ENCODE measurements around the gene CDKN2AIP.

The CDKN2AIP gene

DNA sequence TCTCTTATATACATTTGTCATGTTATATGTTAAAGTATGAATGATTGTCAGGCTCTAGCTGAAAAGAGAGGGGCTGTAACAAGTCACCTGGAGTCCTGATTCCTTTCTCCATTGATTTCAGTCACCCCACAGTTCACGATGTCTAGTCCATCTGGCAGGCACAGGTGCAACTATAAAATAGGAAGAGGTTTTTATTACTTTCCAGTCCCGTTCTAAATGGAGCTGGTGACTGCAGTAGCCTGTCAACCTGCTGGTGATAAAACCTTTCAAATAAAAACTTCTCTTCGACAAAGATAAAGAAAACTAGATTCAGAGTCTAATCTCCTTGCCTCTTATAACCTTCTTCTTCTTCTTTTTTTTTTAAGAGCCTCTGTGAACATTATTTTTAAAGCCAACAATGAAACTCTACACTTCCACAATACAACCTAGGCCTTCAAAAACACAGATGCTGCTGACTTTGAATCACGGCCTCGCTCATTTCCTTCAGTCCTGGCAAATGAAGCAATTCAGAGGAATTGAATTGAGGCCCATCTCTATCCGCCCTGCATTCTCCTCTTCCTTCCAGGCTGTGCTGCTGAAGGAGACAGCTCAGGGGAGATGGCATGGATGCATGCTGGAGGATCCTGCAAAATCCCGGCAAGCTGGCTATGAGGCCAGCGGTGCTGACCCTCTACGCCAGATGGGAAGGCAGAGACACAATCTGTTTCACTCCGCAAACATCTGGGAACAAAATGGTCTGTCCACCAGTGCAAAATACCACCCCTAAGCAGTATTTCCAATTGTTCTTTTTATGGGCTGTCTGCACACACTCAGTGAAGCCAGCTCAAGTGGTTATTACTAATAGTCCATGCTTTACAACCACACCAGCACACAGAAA lies 27.3 kb upstream of the CDKN2AIP start:
- no peak for DNase-seq
- no peak overlapping the region for H3K23ac ChIP-seq (ENCODE audit: low read length)
- WGBS (ENCODE audit: extremely low coverage, insufficient coverage, low lambda C conversion rate), result no CpG with 5 or more reads among the region's 10 CpGs

DNA sequence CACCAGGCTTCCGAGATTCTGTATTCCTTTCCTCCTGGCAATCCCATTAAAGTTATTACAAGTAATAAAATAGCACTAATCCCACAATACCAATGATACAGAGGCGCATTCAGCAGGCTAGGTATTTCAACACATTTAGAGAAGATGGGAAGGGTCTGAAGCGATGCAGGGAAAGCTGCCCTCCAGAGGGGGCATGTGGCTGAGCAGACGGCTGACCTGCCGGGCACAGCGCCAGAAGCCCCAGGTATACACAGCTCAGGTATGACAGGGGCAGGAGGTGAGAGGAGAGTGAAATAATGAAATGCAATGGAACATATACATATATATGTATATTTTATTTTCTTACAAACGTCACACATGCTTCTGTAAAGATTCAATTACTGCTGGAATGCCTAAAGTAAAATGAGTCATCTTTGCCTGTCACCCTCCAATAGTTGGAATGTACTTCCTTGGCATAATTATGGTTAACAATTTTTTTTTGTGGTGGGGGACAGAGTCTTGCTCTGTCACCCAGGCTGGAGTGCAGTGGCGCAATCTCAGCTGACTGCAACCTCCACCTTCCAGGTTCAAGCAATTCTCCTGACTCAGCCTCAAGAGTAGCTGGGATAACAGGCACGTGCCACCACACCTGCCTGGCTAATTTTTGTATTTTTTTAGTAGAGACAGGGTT lies 21.3 kb upstream of the CDKN2AIP start:
- no peak for DNase-seq
- Histone ChIP-seq H3K79me1 (ENCODE audit: low read length) (no peaks in the 10 kb centered on the region), H3K4me1 (ENCODE audit: control insufficient read depth, low read depth, low read length) (no peaks in the 10 kb centered on the region), H3K9ac (ENCODE audit: low read length) (no peak overlapping the region), H2BK120ac (ENCODE audit: low read depth, low read length) (no peak overlapping the region), H3K27ac (ENCODE audit: low read depth, low read length) (no peak overlapping the region), H3K18ac (ENCODE audit: low read length) (no peak overlapping the region), H2AK5ac (ENCODE audit: low read length) (no peak overlapping the region), H4K8ac (ENCODE audit: low read depth, low read length) (no peak overlapping the region), H3K4me2 (ENCODE audit: low read length) (no peak overlapping the region), H2BK5ac (ENCODE audit: low read length) (no peak overlapping the region), H3K56ac (ENCODE audit: low read length) (no peak overlapping the region), H4K5ac (ENCODE audit: low read length) (no peak overlapping the region), H3K79me2 (ENCODE audit: control insufficient read depth, insufficient read depth, low read length) (no peaks in the 10 kb centered on the region), H3K4ac (ENCODE audit: low read depth, low read length) (no peak overlapping the region), H2BK15ac (replicated peaks; ENCODE audit: low read depth) (no peak overlapping the region), H3K27me3 (ENCODE audit: insufficient read depth, low read length, poor library complexity) (no peaks in the 10 kb centered on the region), H3K4me3 (ENCODE audit: low read length) (no peak overlapping the region), H3K23ac (ENCODE audit: low read length) (no peak overlapping the region), H3K36me3 (ENCODE audit: control insufficient read depth, insufficient read depth, low read length) (no peaks in the 10 kb centered on the region)
- no CpG with 5 or more reads among the region's 9 CpGs for WGBS (ENCODE audit: extremely low coverage, insufficient coverage, low lambda C conversion rate)

More for the DNA sequence above, 27.3 kb upstream of the CDKN2AIP start:
- Histone ChIP-seq H3K27ac (ENCODE audit: low read depth, low read length) (no peak overlapping the region), H2AK5ac (ENCODE audit: low read length) (no peak overlapping the region), H2BK5ac (ENCODE audit: low read length) (no peak overlapping the region), H3K27me3 (ENCODE audit: insufficient read depth, low read length, poor library complexity) (no peaks in the 10 kb centered on the region), H3K9ac (ENCODE audit: low read length) (no peak overlapping the region), H4K8ac (ENCODE audit: low read depth, low read length) (no peak overlapping the region), H2BK15ac (replicated peaks; ENCODE audit: low read depth) (no peak overlapping the region), H3K79me1 (ENCODE audit: low read length) (no peaks in the 10 kb centered on the region), H3K4me3 (ENCODE audit: low read length) (no peak overlapping the region), H3K36me3 (ENCODE audit: control insufficient read depth, insufficient read depth, low read length) (no peaks in the 10 kb centered on the region), H2BK120ac (ENCODE audit: low read depth, low read length) (no peak overlapping the region), H3K4ac (ENCODE audit: low read depth, low read length) (no peak overlapping the region), H3K4me2 (ENCODE audit: low read length) (no peak overlapping the region), H3K56ac (ENCODE audit: low read length) (no peak overlapping the region), H3K79me2 (ENCODE audit: control insufficient read depth, insufficient read depth, low read length) (no peaks in the 10 kb centered on the region), H3K18ac (ENCODE audit: low read length) (no peak overlapping the region), H3K4me1 (ENCODE audit: control insufficient read depth, low read depth, low read length) (no peaks in the 10 kb centered on the region), H4K5ac (ENCODE audit: low read length) (no peak overlapping the region)

DNA sequence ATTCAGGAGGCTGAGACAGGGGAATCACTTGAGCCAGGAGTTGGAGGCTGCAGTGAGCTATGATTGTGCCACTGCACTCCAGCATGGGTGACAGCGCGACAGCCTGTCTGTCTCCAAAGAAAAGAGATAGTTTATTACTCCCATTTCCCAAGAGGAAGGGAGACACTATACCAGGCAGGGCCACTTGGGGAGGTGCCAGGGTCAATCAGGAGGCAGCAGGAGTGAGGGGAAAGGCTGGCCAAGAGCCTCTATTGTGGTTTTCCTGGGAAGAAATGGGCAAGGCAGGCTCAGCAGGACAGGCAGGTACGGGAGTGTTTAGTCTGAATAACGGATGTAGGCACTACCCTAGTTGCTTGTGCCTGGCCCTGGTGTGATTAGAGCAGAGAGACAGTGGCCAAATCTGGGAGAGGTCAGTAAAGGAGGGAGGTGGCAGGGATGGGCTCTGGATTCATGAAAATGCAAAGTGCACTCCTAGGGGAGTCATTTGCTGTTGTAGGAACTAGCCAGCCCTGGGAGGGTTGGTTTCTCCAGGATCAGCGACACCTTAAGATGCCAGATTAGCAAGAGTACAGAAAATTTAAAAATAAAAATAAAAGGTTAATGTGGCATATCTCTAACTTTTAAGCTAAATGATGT lies 20.2 kb upstream of the CDKN2AIP start:
- no peak overlapping the region for H3K9ac ChIP-seq (ENCODE audit: low read length)
- H3K4me3 ChIP-seq (ENCODE audit: low read length), result no peak overlapping the region
- H3K4me1 ChIP-seq (ENCODE audit: control insufficient read depth, low read depth, low read length), result no peaks in the 10 kb centered on the region
- no peak overlapping the region for H4K5ac ChIP-seq (ENCODE audit: low read length)
- no peak overlapping the region for H3K56ac ChIP-seq (ENCODE audit: low read length)
- no peak overlapping the region for H2BK120ac ChIP-seq (ENCODE audit: low read depth, low read length)
- no peak overlapping the region for H3K23ac ChIP-seq (ENCODE audit: low read length)
- H3K79me2 ChIP-seq (ENCODE audit: control insufficient read depth, insufficient read depth, low read length), result no peaks in the 10 kb centered on the region
- no peaks in the 10 kb centered on the region for H3K27me3 ChIP-seq (ENCODE audit: insufficient read depth, low read length, poor library complexity)
- H2BK15ac ChIP-seq (replicated peaks; ENCODE audit: low read depth), result no peak overlapping the region
- no peaks in the 10 kb centered on the region for H3K36me3 ChIP-seq (ENCODE audit: control insufficient read depth, insufficient read depth, low read length)
- no peak overlapping the region for H3K27ac ChIP-seq (ENCODE audit: low read depth, low read length)
- no peak overlapping the region for H4K8ac ChIP-seq (ENCODE audit: low read depth, low read length)
- H3K4me2 ChIP-seq (ENCODE audit: low read length), result no peak overlapping the region
- H2BK5ac ChIP-seq (ENCODE audit: low read length), result no peak overlapping the region
- no peak for DNase-seq
- H3K4ac ChIP-seq (ENCODE audit: low read depth, low read length), result no peak overlapping the region
- WGBS (ENCODE audit: extremely low coverage, insufficient coverage, low lambda C conversion rate), result no CpG with 5 or more reads among the region's 5 CpGs
- H3K18ac ChIP-seq (ENCODE audit: low read length), result no peak overlapping the region
- H2AK5ac ChIP-seq (ENCODE audit: low read length), result no peak overlapping the region
- no peaks in the 10 kb centered on the region for H3K79me1 ChIP-seq (ENCODE audit: low read length)

DNA sequence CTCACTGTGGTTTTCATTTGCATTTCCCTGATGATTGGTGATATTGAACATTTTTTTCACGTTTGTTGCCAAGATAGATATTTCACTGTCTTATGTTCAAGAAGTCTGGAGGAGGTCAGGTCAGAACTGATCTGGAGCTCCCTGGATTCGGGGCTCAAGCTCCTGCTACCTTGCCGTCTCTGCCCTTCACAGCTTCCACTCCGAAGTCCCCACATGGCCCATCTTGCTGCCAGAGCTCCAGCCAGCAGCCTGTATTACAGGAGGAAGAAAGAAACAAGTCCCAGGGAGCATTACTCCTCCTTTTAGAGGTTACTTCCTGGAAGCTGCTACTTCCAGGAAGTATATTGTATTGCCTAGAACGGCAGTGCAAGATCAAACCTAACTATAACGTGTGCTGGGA lies 17.9 kb upstream of the CDKN2AIP start:
- Histone ChIP-seq H2BK15ac (replicated peaks; ENCODE audit: low read depth) (no peak overlapping the region), H2BK5ac (ENCODE audit: low read length) (no peak overlapping the region), H4K5ac (ENCODE audit: low read length) (no peak overlapping the region), H3K4ac (ENCODE audit: low read depth, low read length) (no peak overlapping the region), H3K23ac (ENCODE audit: low read length) (no peak overlapping the region), H3K79me2 (ENCODE audit: control insufficient read depth, insufficient read depth, low read length) (no peaks in the 10 kb centered on the region), H3K4me1 (ENCODE audit: control insufficient read depth, low read depth, low read length) (no peaks in the 10 kb centered on the region), H3K27ac (ENCODE audit: low read depth, low read length) (no peak overlapping the region), H3K79me1 (ENCODE audit: low read length) (no peaks in the 10 kb centered on the region), H4K8ac (ENCODE audit: low read depth, low read length) (no peak overlapping the region), H3K27me3 (ENCODE audit: insufficient read depth, low read length, poor library complexity) (no peaks in the 10 kb centered on the region), H3K36me3 (ENCODE audit: control insufficient read depth, insufficient read depth, low read length) (no peaks in the 10 kb centered on the region), H2BK120ac (ENCODE audit: low read depth, low read length) (no peak overlapping the region), H3K18ac (ENCODE audit: low read length) (no peak overlapping the region), H3K4me2 (ENCODE audit: low read length) (no peak overlapping the region), H3K56ac (ENCODE audit: low read length) (no peak overlapping the region), H3K4me3 (ENCODE audit: low read length) (no peak overlapping the region), H3K9ac (ENCODE audit: low read length) (no peak overlapping the region), H2AK5ac (ENCODE audit: low read length) (no peak overlapping the region)
- DNase-seq, result no peak
- whole genome bisulfite sequencing (ENCODE audit: extremely low coverage, insufficient coverage, low lambda C conversion rate), result no CpG with 5 or more reads among the region's 6 CpGs

DNA sequence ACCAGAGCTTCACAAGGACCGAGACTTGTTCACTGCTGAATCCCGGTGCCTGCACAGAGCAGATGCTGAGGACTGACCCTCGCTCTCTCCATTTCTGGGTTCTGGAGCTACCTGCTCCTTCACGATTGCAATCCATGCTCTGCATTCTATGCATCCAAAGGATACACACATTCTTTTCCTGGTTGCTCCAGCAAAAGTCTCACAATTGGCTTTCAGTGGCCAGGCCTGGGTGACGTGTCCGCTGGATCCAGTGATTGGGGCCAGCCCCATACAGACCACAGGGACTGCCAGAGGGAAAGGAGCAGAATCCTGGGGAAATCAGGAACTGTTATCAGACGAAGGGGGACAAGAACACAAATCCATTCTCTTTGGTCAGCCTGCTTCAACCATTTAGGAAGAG lies 14.9 kb upstream of the CDKN2AIP start:
- no peak overlapping the region for H3K18ac ChIP-seq (ENCODE audit: low read length)
- no peak overlapping the region for H4K8ac ChIP-seq (ENCODE audit: low read depth, low read length)
- no peak overlapping the region for H2BK15ac ChIP-seq (replicated peaks; ENCODE audit: low read depth)
- no peak overlapping the region for H3K27ac ChIP-seq (ENCODE audit: low read depth, low read length)
- no peak overlapping the region for H2BK120ac ChIP-seq (ENCODE audit: low read depth, low read length)
- H2AK5ac ChIP-seq (ENCODE audit: low read length), result no peak overlapping the region
- H3K23ac ChIP-seq (ENCODE audit: low read length), result no peak overlapping the region
- WGBS (ENCODE audit: extremely low coverage, insufficient coverage, low lambda C conversion rate), result no CpG with 5 or more reads among the region's 7 CpGs
- H3K56ac ChIP-seq (ENCODE audit: low read length), result no peak overlapping the region
- DNase-seq, result no peak
- no peaks in the 10 kb centered on the region for H3K79me2 ChIP-seq (ENCODE audit: control insufficient read depth, insufficient read depth, low read length)
- H3K4me3 ChIP-seq (ENCODE audit: low read length), result no peak overlapping the region
- H3K4ac ChIP-seq (ENCODE audit: low read depth, low read length), result no peak overlapping the region
- H2BK5ac ChIP-seq (ENCODE audit: low read length), result no peak overlapping the region
- no peaks in the 10 kb centered on the region for H3K27me3 ChIP-seq (ENCODE audit: insufficient read depth, low read length, poor library complexity)
- H4K5ac ChIP-seq (ENCODE audit: low read length), result no peak overlapping the region
- no peak overlapping the region for H3K4me2 ChIP-seq (ENCODE audit: low read length)
- H3K9ac ChIP-seq (ENCODE audit: low read length), result no peak overlapping the region
- no peaks in the 10 kb centered on the region for H3K4me1 ChIP-seq (ENCODE audit: control insufficient read depth, low read depth, low read length)
- H3K79me1 ChIP-seq (ENCODE audit: low read length), result no peaks in the 10 kb centered on the region
- H3K36me3 ChIP-seq (ENCODE audit: control insufficient read depth, insufficient read depth, low read length), result no peaks in the 10 kb centered on the region

Measured in mesendoderm (in vitro differentiated cells).